GM12865 (cell line): ENCODE measurements around the gene RPL27.
"Not testable (repeated sequence)": the region's sequence is repeated elsewhere in the genome, so short reads cannot be mapped to it uniquely, and the experiment has no call there.

Source experiments
- DNase-seq: peaks from one replicate; pipeline ENCODE4 v3.0.0; 2010; ENCODE audit warnings: low read depth
- H3K4me3 ChIP-seq: 2 replicates; pipeline ENCODE4 v1.5.1; 2011; ENCODE audit warnings: mild to moderate bottlenecking, low read depth, low read length, control low read depth
- TF ChIP-seq, protein P1 (sequence below): IDR thresholded peaks from 2 replicates; pipeline ENCODE4 v1.5.1; 2011; ENCODE audit warnings: low read length, control low read depth, low read depth, inconsistent platforms; ENCODE audit not compliant: insufficient read depth; ENCODE audit errors: missing control alignments

The RPL27 gene

DNA sequence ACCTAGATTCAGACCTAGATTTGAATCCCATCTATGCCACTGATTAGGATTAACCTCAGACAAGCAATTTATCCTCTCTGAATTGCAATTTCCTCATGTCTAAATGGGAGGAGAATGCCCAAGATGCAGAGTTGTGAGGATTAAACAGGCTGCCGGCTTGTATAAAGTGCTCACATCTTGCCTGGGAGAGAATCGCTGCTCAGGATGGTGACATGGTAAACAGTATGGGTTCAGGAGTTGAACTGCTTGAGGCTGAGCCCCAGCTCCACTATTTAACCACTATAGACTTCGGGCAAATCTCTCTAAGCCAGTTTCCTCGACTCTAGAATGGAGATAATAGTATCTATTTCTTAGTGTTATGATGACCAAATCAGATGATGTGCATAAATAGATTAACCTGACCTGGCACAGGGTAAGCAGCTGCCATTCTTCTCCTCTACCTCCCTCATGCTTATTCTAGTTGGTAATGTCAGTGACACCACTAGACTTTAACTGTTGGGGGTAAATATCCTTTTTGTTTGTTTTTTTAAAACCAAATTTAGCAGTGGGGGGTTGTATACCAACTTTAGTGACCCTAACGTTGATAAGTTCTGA, 732 bp upstream of the RPL27 start:
- TF ChIP-seq, protein P1, sequence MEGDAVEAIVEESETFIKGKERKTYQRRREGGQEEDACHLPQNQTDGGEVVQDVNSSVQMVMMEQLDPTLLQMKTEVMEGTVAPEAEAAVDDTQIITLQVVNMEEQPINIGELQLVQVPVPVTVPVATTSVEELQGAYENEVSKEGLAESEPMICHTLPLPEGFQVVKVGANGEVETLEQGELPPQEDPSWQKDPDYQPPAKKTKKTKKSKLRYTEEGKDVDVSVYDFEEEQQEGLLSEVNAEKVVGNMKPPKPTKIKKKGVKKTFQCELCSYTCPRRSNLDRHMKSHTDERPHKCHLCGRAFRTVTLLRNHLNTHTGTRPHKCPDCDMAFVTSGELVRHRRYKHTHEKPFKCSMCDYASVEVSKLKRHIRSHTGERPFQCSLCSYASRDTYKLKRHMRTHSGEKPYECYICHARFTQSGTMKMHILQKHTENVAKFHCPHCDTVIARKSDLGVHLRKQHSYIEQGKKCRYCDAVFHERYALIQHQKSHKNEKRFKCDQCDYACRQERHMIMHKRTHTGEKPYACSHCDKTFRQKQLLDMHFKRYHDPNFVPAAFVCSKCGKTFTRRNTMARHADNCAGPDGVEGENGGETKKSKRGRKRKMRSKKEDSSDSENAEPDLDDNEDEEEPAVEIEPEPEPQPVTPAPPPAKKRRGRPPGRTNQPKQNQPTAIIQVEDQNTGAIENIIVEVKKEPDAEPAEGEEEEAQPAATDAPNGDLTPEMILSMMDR = no peak
- peak overlapping the region; percentile 53 for H3K4me3 ChIP-seq
- DNase-seq = no peak

DNA sequence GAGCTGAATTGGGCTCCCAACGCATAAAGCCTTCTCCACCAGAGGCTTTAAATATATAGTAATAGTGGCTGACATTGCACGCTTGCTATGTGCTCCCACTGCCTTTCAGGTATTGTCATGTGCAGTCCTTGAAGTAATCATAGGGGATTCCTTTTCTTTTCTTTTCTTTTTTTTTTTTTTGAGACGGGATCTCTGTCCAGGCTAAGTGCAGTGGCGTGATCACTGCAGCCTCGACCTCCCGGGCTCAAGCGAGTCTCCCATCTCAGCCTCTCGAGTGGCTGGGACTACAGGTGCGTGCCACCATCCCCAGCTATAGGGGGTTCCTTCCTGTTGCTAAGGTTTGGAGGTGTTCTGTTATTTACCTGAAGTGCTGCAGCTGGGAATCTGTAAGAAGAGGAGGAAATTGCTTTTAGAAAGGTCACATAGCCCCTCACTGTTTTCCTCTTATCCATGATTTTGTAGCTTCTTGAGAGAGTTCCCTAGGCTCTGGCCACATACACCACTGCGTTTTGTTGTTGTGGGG, 845 bp downstream of the RPL27 start:
- DNase-seq = no peak
- TF ChIP-seq, protein P1 = no peak
- H3K4me3 ChIP-seq = peak overlapping the region; percentile 81

DNA sequence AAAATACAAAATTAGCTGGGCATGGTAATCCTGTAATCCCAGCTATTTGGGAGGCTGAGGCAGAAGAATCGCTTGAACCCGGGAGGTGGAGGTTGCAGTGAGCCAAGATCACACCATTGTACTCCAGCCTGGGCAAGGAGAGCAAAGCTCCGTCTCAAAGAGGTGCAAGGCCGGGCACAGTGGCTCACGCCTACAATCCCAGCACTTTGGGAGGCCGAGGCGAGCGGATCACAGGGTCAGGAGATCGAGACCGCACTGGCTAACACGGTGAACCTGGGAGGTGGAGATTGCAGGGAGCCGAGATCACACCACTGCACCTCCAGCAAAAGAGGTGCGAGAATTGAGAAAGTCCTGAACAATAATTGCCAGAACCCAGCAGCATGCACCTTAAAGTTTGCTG, 2.7 kb downstream of the RPL27 start:
- not testable (repeated sequence) for DNase-seq, H3K4me3 ChIP-seq

DNA sequence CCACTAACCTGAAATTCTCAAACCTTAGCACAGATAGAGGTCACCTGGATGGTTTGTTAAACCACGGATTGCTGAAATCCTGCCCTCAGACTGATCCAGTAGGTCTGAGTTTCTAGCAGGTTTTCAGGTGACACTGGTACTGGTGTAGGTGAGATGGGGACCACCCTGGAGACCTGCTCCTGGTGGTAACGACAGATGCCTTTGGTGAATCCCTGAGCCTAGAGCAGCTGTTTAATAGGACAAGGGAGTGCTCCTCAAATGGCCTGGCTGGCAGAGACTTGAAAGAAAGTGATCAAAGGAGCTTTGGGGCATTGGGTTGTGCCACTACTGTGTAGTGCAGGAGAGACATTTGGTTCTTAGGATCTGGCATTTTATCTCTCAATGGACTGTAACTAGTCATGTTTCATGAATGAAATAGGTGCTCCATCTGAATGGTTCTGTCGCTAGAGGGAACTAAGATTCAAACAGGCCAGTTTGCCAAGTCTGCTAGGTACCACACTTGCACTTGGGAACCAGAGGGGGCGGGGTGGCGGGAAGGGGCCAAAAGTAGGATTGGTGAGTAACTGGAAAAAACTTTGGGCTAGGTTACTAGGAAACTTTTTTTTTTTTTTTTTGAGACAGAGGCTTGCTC, 5.4 kb downstream of the RPL27 start:
- no peak for DNase-seq
- TF ChIP-seq, protein P1 = no peak
- no peak overlapping the region for H3K4me3 ChIP-seq

DNA sequence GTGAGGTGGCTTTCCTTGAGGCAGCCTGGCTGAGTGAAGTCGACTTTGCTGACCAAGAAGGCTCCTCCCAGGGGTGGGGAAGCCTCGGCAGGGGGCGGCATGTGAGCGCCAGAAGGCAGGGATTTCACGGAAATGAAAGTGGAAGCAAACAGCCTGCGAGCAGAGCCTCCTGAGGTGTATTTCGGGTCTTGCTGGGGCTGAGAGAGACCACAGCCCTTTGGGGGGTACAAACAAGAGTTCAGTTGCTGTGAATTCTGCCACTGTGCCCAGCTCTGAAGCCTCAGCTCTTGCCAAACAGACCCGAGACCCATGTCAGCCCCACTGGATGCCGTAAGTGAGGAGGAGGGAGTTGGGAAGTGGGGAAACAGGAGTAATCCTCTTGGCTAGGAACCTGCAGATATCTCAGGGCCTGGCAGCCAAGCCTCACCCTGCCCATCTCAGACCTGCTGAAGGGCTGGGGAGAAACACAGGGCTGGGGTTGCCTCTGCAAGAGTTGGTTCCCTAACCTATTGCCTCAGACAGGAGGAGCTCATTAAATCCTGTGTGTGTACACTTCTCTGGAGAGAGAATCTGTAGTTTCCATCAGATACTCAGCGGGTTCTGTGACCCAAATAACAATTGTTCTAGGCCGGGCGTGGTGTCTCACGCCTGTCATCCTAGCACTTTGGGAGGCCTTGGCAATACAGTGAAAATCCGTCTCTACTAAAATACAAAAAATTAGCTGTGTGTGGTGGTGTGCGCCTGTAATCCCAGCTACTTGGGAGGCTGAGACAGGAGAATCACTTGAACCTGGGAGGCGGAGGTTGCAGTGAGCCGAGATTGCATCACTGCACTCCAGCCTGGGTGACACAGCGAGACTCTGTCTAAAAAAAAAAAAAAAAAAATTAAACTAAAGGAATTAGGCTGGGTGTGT, 8.7 kb downstream of the RPL27 start, which contains the start of gene IFI35:
IFI35 (plus strand) TSS at position 146 of the 913 bp plus-strand sequence; CDS start at position 310, 164 bp downstream.
- DNase-seq = peak; percentile 94
- TF ChIP-seq, protein P1 = peak; percentile 44
- peak within 1 kb of the TSS; percentile 86 for H3K4me3 ChIP-seq

DNA sequence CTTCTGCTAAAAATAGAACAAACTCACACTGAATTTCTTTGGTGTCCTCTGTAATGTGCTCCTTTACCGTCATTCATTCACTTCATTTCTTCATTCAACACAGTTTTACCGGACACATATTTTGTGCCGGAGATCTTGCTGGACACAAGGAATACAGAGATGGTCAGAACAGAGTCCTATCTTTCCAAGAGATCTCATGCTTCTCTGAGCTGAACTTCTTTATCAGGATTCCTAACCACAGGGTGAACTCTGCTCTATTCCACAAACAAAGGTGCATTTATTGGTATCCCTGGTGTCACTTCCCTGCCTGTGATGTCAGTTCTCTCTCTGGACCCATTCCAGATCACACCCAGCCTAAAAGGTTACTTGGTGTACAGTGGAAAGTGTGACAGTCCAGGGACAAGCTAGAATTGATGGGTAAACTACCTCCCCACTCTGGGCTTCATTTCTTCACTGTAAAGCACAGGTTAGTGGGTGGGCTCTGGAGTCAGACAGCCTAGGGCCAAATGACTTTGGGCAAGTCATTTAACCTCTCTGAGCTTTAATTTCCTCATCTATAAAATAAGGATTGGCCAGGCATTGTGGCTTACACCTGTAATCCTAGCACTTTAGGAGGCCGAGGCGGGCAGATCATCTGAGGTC, 12.6 kb downstream of the RPL27 start:
- H3K4me3 ChIP-seq = no peak overlapping the region
- TF ChIP-seq, protein P1 = no peak
- no peak for DNase-seq
